Testis (tissue), 2 donors: ENCODE data around the gene KRT12.

Source experiments
- CTCF ChIP-seq, 3 experiments: fragments of 450-650 bp in 2 of 3; fragments of 200-600 bp in 1 of 3; sonication (generic) in 1 of 3; IDR thresholded peaks; one replicate each; pipeline ENCODE4 v1.5.1; 2016 to 2019; ENCODE audit warnings: antibody characterized with exemption in 3 of 3, mild to moderate bottlenecking in 2 of 3, moderate library complexity in 1 of 3
- POLR2A ChIP-seq: fragments of 450-650 bp; IDR thresholded peaks from one replicate; pipeline ENCODE4 v1.6.1; 2017; ENCODE audit warnings: antibody characterized with exemption, mild to moderate bottlenecking, moderate library complexity

GRCh38 chr17:40830085-40830776, 36.8 kb downstream of the KRT12 start:
- no peak for TF ChIP-seq CTCF (IDR thresholded peaks at IDR 0.05)
- TF ChIP-seq POLR2A = no peak
